DOHH2 (cell line): ENCODE results near the gene ASXL2.

ENCODE experiments used
- H3F3A ChIP-seq: fragments of 200-600 bp; sonication (generic), shearing (Covaris generic); 2 replicates; pipeline ENCODE4 v1.6.0; 2016; ENCODE audit warnings: antibody characterized with exemption, mild to moderate bottlenecking; ENCODE audit not compliant: control insufficient read depth, insufficient read depth
- H3K27ac ChIP-seq: fragments of 200-600 bp; sonication (generic); 2 replicates; pipeline ENCODE4 v1.5.1; 2014; ENCODE audit warnings: low read depth, mild to moderate bottlenecking, low read length, moderate library complexity
- H3K27me3 ChIP-seq: fragments of 200-600 bp; sonication (generic); 2 replicates; pipeline ENCODE4 v1.6.1; 2014; ENCODE audit warnings: mild to moderate bottlenecking, low read length, mixed read lengths; ENCODE audit not compliant: control insufficient read depth
- H3K36me3 ChIP-seq: fragments of 200-600 bp; sonication (generic); 2 replicates; pipeline ENCODE4 v1.6.1; 2014; ENCODE audit warnings: mild to moderate bottlenecking, low read length, moderate library complexity, mixed read lengths; ENCODE audit not compliant: control insufficient read depth
- H3K4me1 ChIP-seq: fragments of 200-600 bp; sonication (generic); 2 replicates; pipeline ENCODE4 v1.6.1; 2014; ENCODE audit warnings: mild to moderate bottlenecking, low read length, mixed read lengths; ENCODE audit not compliant: control insufficient read depth
- H3K4me2 ChIP-seq: fragments of 200-600 bp; sonication (generic); 2 replicates; pipeline ENCODE4 v1.6.0; 2014; ENCODE audit warnings: mild to moderate bottlenecking, low read length, moderate library complexity
- H3K4me3 ChIP-seq: fragments of 200-600 bp; sonication (generic); 2 replicates; pipeline ENCODE4 v1.5.1; 2014; ENCODE audit warnings: mild to moderate bottlenecking, low read length, mixed read lengths
- H3K79me2 ChIP-seq: fragments of 200-600 bp; sonication (generic); 2 replicates; pipeline ENCODE4 v1.6.1; 2014; ENCODE audit warnings: mild to moderate bottlenecking, low read length, mixed read lengths; ENCODE audit not compliant: control insufficient read depth
- H3K9me2 ChIP-seq: fragments of 200-600 bp; sonication (generic); replicated peaks from 2 replicates; pipeline ENCODE4 v1.6.1; 2014; ENCODE audit warnings: mild to moderate bottlenecking, low read length, mixed read lengths; ENCODE audit not compliant: control insufficient read depth
- H3K9me3 ChIP-seq: fragments of 200-600 bp; sonication (generic); 2 replicates; pipeline ENCODE4 v1.6.1; 2014; ENCODE audit warnings: antibody characterized with exemption, low read length, mixed read lengths; ENCODE audit not compliant: control insufficient read depth, insufficient read depth
- H4K20me1 ChIP-seq: fragments of 200-600 bp; sonication (generic); 2 replicates; pipeline ENCODE4 v1.6.0; 2014; ENCODE audit warnings: low read depth, mild to moderate bottlenecking, antibody characterized with exemption, low read length, moderate library complexity; ENCODE audit not compliant: control insufficient read depth, insufficient read depth
- EZH2phosphoT487 ChIP-seq: fragments of 200-600 bp; sonication (generic); IDR thresholded peaks from 2 replicates; pipeline ENCODE4 v1.6.1; 2017; ENCODE audit warnings: borderline replicate concordance, mild to moderate bottlenecking, antibody characterized with exemption, low read length, moderate library complexity, mixed read lengths
- TF ChIP-seq, protein P1 (sequence below): fragments of 200-600 bp; sonication (generic); IDR thresholded peaks from one replicate; pipeline ENCODE4 v1.5.1; 2014; ENCODE audit warnings: antibody characterized with exemption, mild to moderate bottlenecking, low read depth, low read length; ENCODE audit not compliant: poor library complexity, severe bottlenecking

ASXL2 gene

DNA sequence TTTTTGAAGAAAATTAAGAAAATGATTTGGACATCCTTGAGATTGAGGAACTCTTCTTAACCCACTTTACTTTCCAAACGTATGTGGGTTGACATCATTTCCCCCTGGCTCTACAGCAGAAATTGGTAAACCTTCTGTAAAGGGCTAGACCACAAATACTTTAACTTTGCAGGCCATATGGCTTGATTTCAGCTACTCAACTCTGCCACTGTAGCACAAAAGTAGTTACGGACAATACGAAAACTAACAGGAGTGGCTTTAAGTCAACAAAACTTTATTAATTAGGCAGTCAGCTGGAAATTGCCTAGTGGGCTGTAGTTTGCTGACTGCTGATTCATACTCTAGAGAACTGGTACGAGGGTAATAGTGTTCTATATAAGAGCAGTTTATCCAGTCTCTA lies 121.8 kb downstream of the ASXL2 start:
- H3K79me2 ChIP-seq, result no peaks in the 10 kb centered on the region
- no peaks in the 10 kb centered on the region for H3K27me3 ChIP-seq
- no peak for TF ChIP-seq EZH2phosphoT487
- TF ChIP-seq, protein P1, sequence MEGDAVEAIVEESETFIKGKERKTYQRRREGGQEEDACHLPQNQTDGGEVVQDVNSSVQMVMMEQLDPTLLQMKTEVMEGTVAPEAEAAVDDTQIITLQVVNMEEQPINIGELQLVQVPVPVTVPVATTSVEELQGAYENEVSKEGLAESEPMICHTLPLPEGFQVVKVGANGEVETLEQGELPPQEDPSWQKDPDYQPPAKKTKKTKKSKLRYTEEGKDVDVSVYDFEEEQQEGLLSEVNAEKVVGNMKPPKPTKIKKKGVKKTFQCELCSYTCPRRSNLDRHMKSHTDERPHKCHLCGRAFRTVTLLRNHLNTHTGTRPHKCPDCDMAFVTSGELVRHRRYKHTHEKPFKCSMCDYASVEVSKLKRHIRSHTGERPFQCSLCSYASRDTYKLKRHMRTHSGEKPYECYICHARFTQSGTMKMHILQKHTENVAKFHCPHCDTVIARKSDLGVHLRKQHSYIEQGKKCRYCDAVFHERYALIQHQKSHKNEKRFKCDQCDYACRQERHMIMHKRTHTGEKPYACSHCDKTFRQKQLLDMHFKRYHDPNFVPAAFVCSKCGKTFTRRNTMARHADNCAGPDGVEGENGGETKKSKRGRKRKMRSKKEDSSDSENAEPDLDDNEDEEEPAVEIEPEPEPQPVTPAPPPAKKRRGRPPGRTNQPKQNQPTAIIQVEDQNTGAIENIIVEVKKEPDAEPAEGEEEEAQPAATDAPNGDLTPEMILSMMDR, result no peak
- no peaks in the 10 kb centered on the region for H3K4me1 ChIP-seq
- H3K9me3 ChIP-seq, result no peaks in the 10 kb centered on the region
- H3K4me3 ChIP-seq, result no peak overlapping the region
- no peak overlapping the region for H3K4me2 ChIP-seq
- H3K36me3 ChIP-seq, result peaks cover 64% of the 10 kb centered on the region
- 0 out of 2 replicates have a peak, but pooled peaks cover 2% of the 10 kb centered on the region for H4K20me1 ChIP-seq
- no peak overlapping the region for H3K27ac ChIP-seq
- H3F3A ChIP-seq, result no peaks in the 10 kb centered on the region
- no peaks in the 10 kb centered on the region for H3K9me2 ChIP-seq

DNA sequence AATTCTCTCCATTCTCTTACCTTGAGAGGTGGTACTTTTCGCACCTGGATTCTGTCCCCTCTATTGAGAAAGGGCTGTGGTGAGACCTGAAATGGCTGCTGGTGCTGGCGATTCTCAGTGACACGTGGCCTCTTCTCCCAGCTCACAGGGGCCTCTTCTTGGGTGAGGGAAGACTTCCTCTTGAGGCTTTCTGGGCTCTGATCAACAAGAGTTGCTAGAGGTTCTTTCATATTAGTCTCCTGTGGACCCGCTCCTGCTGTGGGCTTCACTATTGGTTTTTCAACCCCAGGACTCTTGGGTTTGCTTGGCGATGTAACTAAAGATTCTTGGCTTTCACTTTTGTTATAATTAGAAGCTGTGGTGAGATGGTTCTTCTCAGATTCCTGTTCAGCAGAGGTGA lies 128.6 kb downstream of the ASXL2 start:
- H3K36me3 ChIP-seq, result peaks cover 55% of the 10 kb centered on the region
- no peaks in the 10 kb centered on the region for H3K79me2 ChIP-seq
- no peak overlapping the region for H3K27ac ChIP-seq
- H3K4me1 ChIP-seq, result no peaks in the 10 kb centered on the region
- TF ChIP-seq, protein P1, result no peak
- TF ChIP-seq EZH2phosphoT487, result no peak
- H3K27me3 ChIP-seq, result no peaks in the 10 kb centered on the region
- H3F3A ChIP-seq, result no peaks in the 10 kb centered on the region
- no peak overlapping the region for H3K4me3 ChIP-seq
- no peak overlapping the region for H3K4me2 ChIP-seq
- H4K20me1 ChIP-seq, result no peaks in the 10 kb centered on the region
- H3K9me2 ChIP-seq, result no peaks in the 10 kb centered on the region
- H3K9me3 ChIP-seq, result no peaks in the 10 kb centered on the region

DNA sequence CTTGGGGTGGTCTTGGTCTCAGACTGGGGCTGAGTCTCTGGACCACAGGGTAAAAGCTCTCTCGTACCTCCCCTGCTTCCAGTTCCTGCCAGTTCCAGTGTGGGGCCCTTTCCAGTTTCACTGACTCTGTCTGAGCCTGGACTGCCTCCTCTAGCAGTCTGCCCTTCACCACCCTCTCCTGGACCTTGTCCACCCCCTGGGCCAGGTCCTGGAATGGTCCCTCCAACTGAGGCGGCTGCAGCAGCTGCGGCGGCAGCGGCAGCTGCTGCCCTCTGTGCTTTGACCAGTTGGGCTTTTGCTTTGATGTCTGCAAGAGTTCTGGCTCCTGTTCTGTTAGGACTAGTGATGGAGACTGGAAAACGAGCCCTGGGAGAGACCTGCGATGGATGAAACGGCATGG lies 134.2 kb downstream of the ASXL2 start:
- Histone ChIP-seq H3K4me2 (no peak overlapping the region), H3K4me3 (no peak overlapping the region), H3K79me2 (no peaks in the 10 kb centered on the region), H3K36me3 (peaks cover 34% of the 10 kb centered on the region), H3K27ac (no peak overlapping the region), H3K9me2 (no peaks in the 10 kb centered on the region), H3K4me1 (peaks cover 7% of the 10 kb centered on the region), H3K27me3 (no peaks in the 10 kb centered on the region), H3F3A (no peaks in the 10 kb centered on the region), H4K20me1 (no peaks in the 10 kb centered on the region), H3K9me3 (no peaks in the 10 kb centered on the region)
- TF ChIP-seq, protein P1, result no peak
- no peak for TF ChIP-seq EZH2phosphoT487
